IPS DF 4.7 (cell line): ENCODE measurements around the gene NAALADL1.

Source experiments
- DNase-seq: peaks from one replicate; pipeline ENCODE4 v3.0.0-alpha.2; 2013; ENCODE audit warnings: low spot score; ENCODE audit errors: extremely low read depth

NAALADL1 gene

DNA sequence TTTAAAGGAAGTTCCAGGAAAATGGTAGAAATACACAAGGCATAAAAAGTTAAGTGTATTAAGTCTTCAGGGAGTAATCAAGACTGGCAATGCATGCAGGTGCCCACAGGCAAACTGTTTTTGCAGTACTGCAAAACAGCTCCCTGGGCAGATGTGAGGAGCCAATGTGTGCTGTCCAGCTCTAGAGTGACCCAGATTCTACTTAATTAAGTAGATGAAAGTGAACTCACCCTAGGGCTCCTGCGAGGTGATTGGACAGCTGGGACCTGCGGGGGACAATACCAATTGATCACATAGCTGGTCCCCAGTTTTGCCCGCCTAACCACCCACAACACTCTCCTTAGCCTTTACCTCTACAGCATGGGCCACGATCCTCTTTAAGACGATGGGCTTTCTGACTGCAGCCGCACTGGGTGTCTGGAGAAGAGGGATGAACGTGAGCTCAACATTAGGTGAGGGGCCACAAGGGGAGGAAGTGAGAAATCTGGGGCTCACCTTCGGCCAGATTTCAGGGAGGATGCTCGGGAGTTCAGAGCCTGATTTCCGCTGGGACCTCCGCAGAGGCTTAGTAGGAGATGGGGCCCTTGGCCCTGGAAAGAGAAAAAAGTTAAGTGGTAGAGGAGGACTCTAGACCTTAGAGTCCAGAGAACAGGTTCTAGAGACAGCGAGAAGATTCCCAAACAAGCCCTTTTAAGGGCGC, 24.9 kb upstream of the NAALADL1 start:
- no peak for DNase-seq

DNA sequence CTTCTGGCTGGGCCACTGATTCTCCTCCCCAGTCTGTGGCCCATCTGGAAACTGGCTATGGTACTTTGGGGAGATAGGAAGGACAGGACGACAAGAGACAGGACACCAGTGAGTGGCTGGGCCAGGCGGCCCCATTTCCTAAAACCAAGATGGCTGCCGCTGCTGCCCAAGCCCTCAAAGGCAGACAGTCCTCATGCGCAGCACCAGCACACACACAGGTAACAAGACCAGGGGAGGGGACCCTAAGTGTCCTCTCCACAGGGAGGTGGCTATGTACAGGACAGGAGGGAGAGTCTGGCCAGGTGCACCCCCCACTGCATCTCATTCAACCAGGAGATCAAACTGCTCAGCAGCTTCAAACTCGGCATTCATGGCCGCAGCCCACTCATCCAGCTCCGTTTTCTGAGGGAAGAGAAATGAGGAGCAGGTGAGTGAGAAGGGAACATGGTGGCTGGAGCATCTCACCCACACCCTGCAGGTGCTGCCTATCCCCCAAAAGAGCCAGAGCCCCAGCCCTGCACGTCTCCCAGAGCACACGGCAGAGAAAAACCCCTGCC, 20.5 kb upstream of the NAALADL1 start:
- DNase-seq, result no peak

DNA sequence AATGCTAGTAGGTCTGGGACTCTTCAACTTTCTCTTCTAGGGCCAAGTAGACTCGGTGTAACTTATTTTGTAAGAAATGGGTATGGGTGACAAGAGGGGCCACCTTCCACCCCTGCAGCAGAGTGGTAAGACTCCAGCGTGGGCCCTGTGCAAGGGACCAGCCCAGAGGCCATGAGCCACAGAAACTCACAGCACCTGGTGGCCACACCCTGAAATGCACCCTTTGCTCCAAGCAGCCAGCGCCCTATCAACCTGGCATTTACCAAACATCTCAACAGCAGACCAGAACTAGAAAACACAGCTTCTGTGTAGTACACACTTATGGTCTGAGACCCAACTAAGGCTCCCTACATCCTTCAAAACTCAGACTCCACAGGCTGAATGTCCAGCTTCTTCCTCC, 19.8 kb upstream of the NAALADL1 start:
- DNase-seq, result no peak

DNA sequence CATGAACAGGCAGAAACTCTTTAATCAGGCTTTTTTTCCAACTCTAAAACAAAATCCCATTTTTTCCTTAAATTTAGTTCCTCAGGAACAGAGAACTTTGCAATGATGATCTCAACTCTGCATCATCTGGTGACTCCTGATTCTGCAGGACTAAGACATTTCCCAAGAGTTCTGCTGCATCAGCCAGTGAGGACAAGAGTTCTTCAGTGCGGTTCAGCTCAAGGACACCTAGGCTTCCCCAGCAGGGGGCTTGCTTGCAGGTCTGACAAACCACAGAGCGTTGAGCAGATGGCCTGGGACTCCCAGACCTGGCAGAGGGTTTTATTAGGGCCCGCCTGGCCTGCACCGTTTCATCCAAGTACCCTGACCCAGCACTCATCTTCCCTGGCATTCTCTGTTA, 19.1 kb upstream of the NAALADL1 start:
- no peak for DNase-seq

DNA sequence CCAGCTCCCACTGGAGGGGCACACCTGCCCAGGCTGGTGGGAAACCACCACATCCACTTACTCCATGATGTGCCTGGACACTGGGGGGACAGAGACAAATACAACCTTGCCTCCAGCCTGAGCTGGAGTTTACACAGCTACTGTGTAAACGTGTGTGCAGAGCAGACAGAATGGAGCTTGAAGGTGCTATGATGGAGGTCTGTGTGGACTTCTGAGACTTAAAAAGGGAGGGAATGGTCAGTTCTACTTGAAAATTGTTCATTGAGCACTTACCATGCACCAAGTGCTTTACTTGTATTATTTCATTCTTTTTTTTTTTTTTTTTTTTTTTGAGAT, 14.2 kb upstream of the NAALADL1 start:
- no peak for DNase-seq

DNA sequence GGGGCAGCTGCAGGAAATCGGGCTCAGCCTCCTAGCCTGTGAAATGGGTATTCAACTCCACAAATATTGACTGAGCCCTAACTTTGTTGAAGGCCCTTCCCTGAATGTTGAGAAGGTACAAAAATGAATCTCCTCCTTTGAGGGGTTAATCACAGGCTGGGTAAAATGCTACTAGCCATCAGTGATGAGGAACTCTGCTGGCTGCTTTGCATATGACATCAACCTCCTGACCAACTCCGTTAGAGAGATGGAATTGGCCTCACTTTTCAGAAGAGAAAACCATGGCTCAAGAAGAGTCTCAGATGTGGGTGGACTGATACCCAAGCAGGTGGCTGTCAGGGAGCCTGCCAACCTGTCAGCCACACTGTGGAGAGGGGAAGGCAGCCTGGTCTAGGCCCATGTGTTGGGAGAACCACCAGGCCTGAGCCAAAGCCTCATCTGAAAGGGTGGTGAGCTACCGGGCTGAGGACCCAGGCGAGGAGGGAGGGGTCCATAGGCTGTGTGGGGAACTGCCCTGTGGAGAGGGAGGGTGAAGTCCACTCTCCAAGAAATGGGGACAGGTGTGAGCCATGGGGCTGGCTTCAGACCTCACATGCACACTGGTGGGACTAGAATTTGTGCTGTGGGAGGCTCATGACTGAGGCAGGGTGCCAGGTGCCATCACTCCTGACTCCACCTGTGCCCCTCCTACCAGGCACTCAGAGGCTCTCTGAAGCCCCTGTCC, 13.7 kb upstream of the NAALADL1 start:
- DNase-seq, result no peak

DNA sequence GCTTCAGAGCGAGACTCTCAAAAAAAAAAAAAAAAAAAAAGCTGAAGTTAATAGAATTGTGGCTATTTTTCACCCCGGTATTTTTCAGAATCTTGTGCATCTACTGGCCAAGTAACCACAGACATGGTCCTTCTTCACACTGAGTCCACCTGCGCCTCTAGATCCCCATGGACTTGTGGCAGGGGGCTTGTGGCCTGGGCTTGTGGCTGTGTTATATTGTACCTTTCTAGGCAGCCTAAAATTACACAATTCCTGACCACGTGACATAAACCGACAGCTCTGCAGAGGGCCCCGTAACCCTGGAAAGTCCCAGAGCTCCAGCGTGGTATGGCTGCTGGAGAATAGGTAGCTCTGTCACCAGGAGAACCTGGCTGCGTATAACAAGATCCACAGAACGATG, 10.9 kb upstream of the NAALADL1 start:
- DNase-seq, result no peak

DNA sequence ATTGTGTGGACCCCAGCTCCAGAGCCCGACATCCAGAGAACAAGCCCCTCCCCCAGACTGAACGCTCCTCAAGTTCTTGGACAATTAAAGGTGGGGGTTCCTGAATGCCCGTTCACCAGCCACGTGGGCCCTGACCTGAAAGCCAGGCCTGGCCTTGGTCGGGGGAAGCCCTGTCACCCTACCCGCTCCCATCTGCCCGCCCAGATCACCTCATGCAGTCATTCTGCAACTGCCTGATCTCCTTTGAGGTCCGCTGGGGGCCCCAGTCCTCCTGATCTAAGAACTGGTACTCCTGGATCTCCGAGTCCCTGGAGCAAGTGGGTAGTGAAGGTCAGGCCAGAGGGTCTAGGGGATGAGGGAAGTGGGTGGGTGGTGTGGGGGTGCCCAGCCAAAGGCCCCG, 9.1 kb upstream of the NAALADL1 start:
- DNase-seq, result no peak

DNA sequence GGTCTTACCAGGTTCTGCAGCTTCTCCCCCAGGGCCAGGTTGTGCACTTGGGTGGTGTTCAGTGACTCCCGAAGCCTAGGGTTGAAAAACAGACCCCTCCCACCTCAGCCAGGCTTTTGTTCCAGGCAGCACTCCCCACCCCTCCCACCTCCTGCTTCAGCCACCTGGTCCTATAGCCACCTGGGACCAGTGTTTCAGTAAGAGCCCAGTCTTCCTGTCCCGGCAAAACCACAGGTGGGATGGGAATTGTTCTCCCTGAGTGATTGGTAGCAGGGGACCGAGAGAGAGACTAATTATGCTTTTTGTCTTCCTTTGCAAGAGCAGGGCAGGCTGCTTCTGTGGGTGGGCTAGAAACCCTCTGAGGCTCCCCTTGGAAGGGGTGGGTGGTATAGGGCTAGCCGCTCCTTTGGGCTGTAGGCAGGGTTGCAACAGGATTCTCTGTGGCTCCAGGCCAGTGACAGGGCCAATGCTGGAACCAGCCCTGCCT, 8.5 kb upstream of the NAALADL1 start:
- no peak for DNase-seq

DNA sequence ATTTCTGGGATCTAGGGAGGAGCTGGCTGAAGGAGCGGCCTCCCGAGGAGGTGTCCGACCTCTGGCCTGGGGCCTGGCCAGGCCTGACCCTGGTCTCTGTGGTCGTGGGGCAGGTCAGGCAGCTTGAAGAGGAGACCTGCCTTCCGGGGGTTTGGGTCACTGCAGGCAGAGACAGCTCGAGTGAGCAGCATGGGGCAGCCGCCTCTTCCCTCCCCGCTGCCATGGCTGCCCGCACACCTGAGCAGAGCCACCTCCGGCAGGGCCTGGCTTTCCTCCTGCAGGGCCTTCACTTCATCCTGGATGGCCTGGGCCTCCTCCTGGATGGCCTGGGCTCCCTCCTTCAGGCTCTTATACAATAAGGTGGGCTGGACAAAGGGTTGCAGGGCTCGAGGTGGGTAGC, 8.0 kb upstream of the NAALADL1 start:
- DNase-seq, result no peak

DNA sequence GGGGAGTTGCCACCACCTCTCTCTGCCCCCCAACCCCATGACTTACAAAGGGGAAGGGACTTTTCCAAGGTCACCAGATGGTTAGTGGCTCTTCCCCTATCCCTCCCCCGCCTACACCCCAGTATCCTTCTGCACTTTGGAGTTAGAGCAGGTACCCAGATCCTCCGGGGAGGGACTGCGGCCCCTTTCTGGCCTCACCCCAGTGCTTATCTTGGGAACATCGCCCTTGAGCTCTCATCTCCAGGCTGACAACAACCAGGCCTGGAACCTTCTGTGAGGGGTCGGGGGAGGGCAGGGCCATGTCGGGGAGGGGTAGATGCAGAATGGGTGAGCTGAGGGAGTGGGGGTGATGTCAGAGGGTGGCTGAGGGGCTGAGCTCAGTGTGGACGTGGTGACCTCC, 7.5 kb upstream of the NAALADL1 start:
- DNase-seq, result no peak

DNA sequence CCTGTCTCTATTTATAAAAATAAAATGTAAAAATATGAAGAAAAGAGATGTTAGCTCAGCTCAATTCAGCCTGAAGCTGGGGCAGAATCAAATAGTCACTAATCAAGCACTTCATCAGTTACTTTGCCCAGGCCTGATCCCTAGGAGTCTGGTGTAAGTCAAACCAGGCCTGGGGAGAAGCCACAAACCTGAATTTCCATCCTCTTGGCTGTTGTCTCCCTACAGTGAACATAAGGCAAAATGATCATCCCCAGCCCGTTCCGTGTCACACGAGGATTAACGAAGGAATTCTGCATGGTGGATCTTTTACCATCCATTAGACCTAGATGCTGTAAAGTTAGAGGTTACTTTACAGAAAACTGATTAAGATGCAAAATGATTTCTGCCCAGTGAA, 6.5 kb upstream of the NAALADL1 start:
- DNase-seq, result no peak

DNA sequence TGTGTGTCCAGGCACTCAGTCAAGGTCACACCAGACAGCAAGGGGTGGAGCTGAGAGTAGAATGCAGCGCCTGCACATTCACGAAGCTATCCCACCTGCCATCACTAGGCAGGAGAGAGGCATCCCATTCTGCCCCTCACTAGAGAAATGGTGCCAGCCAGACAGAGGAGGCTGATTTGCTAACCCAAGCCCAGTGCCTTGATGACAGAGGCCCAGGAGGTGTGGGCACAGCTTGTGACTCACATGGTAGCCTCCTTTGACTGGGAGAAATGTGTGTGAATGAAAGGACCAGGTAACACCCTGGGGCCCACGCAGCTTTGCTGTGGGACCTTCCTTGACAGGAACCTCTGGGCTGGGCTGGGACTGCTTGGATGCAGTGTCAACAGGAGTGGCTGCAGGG, 5.2 kb upstream of the NAALADL1 start:
- no peak for DNase-seq

DNA sequence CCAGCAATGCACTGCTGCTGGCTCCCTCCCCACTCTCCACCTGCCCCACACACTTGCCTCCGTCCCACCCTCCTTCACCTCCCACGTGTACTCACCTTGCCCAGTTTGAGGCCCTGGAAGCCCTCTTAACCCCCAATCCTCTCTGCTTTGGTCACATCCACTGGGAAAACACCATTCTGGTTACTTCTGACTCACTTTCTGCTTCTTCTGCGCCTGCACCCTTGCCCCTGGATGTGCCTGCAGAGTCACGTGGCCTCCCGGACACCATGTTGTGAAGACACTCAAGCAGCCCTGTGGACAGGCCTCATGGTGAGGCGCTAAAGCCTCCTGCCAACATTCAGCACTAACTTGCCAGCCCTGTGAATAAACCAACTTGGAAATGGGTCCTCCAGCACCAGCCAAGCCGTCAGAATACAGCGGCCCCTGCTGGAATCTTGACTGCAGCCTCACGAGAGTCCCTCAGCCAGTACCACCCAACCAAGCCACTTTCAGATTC, 2.6 kb upstream of the NAALADL1 start:
- DNase-seq, result no peak

DNA sequence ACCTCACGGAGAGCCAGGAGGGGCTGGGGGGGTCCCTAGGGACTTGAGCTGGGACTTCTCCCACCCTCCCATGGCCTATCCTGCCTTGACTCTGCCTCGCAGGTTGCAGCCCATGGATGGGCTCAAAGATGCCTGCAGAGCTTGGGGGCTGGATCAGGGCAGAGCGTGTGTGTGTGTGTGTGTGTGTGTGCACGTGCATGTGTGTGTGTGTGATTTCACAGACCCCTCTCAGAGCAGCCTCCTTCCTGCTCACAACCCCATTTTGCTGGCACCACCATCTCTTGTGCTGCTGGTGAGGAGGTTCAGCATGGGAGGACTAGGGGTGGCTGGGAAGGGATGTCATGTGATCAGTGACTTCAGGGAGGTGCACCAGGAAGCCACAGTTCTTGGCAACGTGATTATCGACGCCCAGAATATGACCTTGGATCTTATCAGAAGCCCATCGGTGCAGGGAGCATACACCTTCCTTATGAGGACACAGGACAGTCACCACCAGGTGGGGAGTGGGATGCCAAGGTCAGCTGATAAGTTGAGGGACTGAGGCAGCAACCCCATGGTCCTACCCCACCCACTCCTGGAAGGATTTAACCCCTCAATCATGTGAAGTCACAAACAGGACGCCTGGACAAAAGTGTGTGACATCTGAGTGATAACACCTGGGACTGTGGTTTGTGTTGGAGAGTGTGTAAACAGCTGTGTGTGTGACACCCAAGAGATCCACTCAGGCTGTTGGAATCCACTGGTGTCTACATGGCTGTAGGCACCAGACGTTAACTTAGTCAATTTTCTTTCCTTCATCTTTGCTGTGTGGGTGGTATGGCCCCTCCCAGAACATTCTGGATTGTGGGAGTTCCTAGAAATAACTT, 1.8 kb upstream of the NAALADL1 start:
- DNase-seq, result no peak

DNA sequence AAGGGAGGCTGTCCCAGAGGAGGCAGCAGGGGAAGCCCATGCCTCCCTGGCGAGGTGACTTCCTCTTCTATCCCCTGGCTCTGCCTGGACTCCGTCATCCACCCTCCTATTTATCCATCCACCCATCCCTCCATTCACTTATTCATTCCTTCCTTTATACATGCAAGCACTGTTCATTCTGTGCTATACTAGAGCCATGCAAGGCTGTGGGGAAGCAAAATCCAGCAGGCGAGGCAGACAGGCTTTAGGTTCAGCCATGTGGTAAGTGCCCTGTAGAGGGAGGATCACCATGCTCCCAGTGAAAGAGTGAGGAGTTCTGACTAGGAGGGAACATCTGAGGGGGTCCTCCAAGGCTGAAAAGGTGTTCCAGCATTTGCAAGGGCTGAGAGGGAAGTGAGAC, 1.2 kb upstream of the NAALADL1 start:
- DNase-seq, result no peak

DNA sequence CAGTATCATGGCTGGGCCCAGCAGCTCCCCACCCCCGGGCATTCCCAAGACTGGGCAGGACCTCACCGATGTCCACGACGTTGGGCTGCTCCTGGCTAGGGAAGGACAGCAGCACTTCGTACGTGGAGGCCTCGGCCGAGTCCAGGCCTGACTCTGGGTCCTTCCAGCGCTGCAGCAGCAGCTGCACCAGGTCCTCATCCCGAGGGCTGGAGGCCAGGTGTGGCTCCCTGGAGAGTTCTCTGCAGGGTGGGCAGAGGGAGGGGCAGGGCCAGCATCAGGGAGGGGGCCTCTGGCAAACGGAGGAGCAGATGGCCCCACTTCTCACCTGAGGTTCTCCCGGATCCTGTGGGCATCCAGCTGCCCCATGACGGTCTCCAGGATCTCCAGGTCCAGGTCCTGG, 341 bp downstream of the NAALADL1 start:
- no peak for DNase-seq

DNA sequence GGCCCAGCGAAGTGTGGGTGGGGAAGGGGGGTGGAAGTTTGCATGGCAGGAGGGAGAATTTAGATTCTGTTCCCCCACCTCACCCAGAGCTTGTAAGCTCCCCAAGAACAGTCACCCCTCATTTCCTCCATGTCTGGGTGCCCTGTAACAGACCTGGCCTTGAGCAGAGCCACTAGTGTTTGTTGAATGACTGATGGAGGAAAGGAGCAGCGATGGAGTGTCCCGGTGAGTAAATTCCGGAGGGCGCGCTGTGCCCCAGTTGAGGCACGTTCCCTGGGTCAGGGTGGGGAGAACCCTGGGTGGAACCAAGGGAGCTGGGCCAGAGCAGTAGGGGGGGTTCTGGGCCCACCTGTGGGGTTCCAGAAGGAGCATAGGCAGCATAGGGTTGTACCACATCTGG, 827 bp downstream of the NAALADL1 start:
- DNase-seq, result no peak

DNA sequence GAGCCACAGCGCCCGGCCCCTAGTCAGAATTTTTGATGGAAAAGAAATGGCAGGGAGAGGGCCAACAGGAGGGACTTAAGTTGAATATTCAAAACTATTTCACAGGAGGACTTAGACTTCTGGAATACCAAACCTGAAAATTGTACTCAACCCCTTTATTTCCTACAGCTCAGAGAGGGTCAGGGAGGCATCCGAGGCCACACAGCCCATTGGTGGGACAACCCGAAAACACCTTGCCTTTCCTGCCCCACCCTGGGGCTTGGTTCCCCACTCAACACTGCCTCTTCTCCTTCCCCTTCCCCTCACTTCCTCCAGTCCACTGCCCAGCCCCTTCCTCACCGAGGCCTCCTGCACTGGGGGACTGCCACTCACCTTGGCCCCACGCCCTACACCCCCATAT, 1.4 kb downstream of the NAALADL1 start:
- no peak for DNase-seq

DNA sequence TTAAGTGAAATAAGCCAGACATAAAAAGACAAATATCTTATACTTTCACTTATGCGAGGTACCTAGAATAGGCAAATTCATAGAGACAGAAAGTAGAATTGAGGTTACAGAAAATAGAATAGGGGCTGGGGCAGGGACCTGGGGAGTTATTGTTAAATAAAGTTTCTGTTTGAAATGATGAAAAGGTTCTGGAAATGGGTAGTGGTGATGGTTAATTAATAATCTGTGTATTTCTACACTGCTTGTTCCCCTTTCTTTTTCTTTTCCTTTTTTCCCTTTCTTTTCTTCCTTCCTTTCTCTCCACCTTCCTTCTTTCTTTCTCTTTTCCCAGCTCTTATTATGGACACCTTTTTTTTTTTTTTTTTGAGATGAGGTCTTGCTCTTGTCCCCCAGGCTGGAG, 2.8 kb downstream of the NAALADL1 start:
- no peak for DNase-seq

DNA sequence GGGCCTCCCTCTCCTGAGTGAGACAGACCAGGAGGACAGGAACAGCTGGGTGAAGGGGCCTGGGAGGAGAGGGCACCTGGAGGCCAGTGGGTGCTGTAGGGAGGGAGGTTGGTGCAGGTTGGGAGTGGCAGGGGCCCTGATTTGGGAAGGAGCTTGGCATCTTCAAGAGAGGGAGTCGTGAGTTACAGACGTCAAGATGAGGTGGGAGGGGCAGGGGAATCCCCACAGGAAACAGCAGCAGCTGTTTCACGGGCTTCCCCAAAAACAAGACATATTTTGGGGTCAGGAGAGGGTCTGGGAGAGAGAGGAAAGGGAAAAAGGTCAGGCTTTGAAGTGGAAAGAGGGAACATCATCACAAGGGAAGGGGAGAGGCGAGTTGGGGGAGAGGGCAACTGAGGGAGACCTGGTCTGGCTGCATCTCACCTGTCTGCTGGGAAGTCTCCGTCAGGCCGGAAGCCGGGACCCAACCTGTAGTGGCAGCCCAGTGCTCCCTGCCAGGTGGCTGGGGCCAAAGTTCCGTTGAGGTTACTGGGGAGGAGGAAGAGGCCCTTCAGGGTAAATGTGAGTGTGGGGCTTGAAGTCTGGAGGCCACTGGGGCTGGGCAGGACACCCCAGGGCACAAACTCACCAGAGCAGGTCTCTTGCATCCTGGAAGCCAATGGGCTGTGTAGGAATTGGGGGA, 4.4 kb downstream of the NAALADL1 start:
- no peak for DNase-seq
